D721Med (cell line): ENCODE results near the gene APC2.

Experiments
- DNase-seq: peaks from one replicate; pipeline ENCODE4 v3.0.0; 2011; ENCODE audit warnings: low spot score; ENCODE audit not compliant: insufficient read length
- FAIRE-seq: peaks from 2 replicates; lab custom pipeline; 2011; peaks lifted over from hg19 to GRCh38; lab: Jason Lieb, UNC
- CTCF ChIP-seq: IDR thresholded peaks from 2 replicates; pipeline ENCODE4 v1.5.1; 2012; ENCODE audit warnings: mild to moderate bottlenecking, control low read depth; ENCODE audit not compliant: insufficient read depth; ENCODE audit errors: missing control alignments

Gene APC2

GRCh38 chr19:1457892-1458291, 8.0 kb downstream of the APC2 start:
- no peak for DNase-seq
- FAIRE-seq = no peak
- no peak for TF ChIP-seq CTCF

GRCh38 chr19:1459479-1459878, 9.6 kb downstream of the APC2 start:
- no peak for TF ChIP-seq CTCF
- FAIRE-seq = no peak
- DNase-seq = no peak

- no peak for FAIRE-seq
- no peak for DNase-seq
- no peak for TF ChIP-seq CTCF
Observed at GRCh38 chr19:1460033-1460995, 10.4 kb downstream of the APC2 start.

- no peak for DNase-seq
- no peak for TF ChIP-seq CTCF
- no peak for FAIRE-seq
Observed at GRCh38 chr19:1461862-1462261, 11.9 kb downstream of the APC2 start.

- peak; percentile 16 for TF ChIP-seq CTCF
- no peak for DNase-seq
- FAIRE-seq = no peak
Observed at GRCh38 chr19:1465191-1466016, 15.5 kb downstream of the APC2 start.

- TF ChIP-seq CTCF = no peak
- DNase-seq = no peak
- FAIRE-seq = no peak
Observed at GRCh38 chr19:1466018-1466460, 16.1 kb downstream of the APC2 start.
